ENCODE measurements around the gene OR2B2.

The OR2B2 gene

DNA sequence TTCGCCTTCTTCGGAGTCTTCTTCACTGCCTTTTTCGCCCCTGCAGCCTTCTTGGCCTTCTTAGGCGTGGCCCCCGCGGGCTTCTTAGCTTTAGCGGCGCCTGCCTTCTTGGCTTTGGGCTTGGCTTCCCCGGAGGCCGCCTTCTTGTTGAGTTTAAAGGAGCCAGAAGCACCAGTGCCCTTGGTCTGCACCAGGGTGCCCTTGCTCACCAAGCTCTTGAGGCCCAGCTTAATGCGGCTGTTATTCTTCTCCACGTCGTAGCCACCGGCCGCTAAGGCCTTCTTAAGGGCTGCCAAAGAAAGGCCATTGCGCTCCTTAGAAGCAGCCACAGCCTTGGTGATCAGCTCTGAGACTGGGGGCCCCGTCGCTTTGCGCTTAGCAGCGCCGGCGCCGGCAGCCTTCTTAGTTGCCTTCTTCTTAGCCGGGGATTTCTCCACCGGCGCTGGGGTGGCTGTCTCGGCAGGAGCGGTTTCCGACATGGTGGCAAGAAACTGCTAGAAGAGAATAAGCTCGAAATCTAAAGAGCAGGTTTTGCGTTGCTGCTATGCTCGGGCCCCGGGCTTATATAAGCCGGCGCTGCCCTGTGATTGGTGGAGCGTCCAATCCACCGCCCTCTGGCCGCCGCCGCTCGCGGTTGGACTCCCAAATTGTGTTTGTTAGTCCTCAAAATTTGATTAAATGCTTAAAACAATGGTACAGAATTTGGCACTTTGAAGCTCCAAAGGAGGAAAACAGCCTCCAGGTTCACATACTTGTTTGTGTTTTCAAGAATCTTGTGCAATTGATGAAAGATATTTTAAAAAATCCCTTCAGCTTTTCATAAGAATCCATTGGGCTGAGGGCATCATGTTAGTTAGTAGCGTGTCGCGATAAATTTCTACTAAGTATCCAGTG lies 44.9 kb downstream of the OR2B2 start:
- DNase-seq (ENCODE audit: low read depth in 2 of 2): peak in 1 of 2 donors; percentile 40

- DNase-seq (ENCODE audit: low read depth in 2 of 2): peak in 1 of 2 donors; percentile 6
Observed at GRCh38 chr6:27866357-27867050, 45.7 kb downstream of the OR2B2 start.

DNA sequence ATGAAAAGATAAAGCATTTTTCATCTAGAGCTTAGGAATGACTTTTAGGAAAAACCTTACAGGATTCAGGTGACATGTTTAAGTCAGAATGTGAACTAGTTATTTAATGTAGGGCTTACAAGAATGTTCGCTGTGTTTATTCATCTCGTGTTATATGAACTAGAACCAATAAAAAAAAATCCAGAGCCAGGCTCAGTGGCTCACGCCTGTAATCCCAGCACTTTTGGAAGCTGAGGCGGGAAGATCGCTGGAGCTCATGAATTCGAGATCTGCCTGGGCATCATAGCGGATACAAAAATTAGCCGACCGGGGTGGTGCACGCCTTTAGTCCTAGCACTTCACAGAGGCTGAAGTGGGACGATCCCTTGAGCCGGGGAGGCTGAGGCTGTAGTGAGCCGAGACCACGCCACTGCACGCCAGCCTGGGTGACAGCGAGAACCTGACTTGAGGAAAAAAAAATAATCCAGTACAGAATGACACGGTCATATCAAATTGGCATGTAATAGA lies 46.3 kb downstream of the OR2B2 start:
- DNase-seq (ENCODE audit: low read depth in 2 of 2): peak in 1 of 2 donors; percentile 3

- DNase-seq (ENCODE audit: low read depth in 2 of 2): peak; percentile 50 to 51
Observed at GRCh38 chr6:27864906-27865849, 47.0 kb downstream of the OR2B2 start.

DNA sequence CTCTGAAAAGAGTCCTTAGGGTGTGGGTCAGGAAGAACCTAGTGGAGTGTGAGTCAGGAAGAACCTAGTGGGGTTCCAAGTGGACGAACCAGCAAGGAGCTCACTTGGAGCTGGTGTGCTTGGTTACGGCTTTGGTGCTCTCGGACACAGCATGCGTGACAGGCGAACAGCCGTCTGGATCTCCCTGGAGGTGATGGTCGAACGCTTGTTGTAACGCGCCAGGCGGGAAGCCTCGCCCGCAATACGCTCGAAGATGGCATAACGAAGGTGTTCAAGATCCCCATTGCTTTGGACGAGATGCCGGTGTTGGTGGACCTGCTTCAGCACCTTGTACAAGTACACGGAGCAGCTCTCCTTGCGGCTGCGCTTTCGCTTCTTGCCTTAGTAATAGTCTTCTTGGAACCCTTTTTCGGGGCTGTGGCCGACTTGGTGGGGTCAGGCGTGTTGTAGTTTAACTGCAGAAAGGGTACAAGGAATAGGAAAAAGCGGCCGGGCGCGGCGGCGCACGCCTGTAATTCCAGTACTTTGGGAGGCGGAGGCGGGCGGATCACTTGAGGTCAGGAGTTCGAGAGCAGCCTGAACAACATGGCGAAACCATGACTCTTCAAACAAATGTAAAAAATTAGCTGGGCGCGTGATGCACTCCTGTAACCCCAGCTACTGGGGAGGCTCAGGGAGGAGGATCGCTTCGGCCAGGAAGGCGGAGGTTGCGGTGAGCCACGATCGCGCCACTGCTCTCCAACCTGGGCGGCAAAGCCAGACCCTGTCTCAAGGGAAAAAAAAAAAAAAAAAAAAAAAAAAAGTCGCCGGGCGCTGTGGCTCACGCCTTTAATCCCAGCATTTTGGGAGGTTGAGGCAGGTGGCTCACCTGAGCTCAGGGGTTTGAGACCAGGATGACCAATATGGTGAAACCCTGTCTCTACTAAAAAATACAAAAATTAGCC lies 48.0 kb downstream of the OR2B2 start:
- no peak for DNase-seq (ENCODE audit: low read depth in 2 of 2)

DNA sequence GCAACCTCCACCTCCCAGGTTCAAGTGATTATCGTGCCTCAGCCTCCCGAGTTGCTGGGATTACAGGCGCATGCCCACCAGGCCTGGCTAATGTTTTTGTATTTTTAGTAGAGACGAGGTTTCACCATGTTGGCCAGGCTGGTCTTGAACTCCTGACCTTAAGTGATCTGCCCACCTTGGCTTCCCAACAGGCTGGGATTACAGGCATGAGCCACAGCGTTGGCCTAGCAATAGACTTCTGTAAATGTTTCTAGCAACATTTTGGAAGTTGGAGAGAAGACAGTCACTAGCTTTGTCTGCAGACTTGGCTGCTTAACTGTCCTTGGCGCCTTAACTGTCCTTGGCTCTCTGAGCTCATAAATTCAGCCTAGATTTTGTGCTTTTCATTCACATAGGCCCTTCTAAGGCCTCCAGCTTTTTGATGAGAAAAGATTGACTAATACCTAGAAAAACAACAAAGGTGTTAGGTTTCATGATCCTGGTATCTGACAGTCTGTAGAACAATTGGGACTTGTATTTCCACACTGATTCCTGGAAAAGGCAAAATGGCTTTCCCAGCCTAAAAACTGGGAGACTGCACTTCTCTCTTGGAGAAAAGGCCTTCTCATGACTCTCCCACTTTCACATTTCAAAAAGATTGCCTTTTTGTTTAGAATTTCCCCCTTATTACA lies 49.7 kb downstream of the OR2B2 start:
- no peak for DNase-seq (ENCODE audit: low read depth in 2 of 2)

GRCh38 chr6:27861861-27862260 lies 50.3 kb downstream of the OR2B2 start:
- DNase-seq (ENCODE audit: low read depth in 2 of 2): no peak

- DNase-seq (ENCODE audit: low read depth in 2 of 2): no peak
Observed at GRCh38 chr6:27861276-27861840, 50.8 kb downstream of the OR2B2 start.
